Stimulated activated CD8-positive, alpha-beta memory T cell treated with anti-CD3 and anti-CD28 coated beads, Interleukin-4, amount 100 ng/mL, for 4 hours (primary cell): Measurements from ENCODE around the gene GRIK3.

Experiments
- DNase-seq, 2 donors: peaks; one replicate each; pipeline ENCODE4 v3.0.0-alpha.2; 2020; ENCODE audit warnings: low read depth in 2 of 2, low spot score in 1 of 2

The GRIK3 gene

DNA sequence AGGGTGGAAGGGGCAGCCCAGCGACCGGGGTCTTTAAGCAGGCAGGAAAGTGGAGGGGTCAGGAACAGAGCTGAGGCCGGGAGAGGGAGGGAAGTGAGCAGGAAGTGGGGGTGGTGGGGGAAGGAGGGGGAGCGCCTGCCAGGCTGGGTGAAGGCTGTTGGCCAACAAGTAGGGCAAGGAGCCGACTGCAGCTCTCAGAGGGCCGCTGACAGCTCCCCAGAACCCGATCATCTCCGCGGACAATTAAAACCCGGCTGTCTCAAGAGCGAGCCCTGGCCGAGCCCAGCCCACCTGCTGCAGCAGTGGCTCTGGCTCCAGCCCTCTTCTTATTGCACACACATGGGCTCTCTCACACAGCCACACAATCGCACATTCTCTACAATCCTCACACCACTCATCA is 51.6 kb downstream of the GRIK3 start:
- no peak for DNase-seq

DNA sequence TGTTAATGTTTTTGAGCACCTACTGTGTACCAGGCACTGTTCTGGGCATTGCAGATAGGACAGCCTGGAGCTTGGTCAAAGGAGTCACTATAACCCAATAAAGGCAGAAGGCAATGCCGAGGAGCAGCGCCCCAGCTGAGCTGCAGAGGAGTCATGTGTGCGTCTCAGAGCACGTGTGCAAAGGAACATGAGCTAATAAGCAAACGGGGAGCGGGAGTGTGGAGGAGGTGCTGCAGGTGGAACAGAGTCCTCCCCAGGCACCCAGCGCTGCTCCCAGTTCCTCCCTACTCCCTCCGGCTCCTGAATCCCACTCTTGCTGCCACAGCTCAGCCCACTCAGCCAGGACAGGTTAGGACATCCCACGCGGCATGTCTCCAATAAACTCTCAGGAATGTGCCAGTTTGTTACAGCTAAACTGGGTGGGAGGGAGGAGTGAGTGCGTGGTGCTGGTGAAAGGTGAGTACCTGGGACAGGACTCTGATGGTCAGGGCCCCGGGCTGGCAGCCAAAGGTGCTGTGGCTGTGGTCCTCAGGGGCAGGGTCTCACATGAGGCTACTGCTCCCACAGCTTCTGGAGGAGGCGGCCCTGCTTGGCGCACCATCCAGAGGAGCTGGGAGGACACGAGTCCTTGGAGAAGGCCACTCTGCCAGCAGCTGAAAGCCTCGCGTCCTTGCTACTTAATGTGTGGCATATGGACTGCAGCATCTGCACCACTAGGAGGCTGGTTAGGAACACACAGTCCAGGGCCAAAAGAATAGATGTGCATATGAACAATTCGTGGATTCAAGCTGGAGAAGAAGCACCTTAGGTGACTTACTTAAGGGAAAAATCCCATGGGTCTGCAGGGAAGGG is 52.3 kb downstream of the GRIK3 start:
- no peak for DNase-seq

DNA sequence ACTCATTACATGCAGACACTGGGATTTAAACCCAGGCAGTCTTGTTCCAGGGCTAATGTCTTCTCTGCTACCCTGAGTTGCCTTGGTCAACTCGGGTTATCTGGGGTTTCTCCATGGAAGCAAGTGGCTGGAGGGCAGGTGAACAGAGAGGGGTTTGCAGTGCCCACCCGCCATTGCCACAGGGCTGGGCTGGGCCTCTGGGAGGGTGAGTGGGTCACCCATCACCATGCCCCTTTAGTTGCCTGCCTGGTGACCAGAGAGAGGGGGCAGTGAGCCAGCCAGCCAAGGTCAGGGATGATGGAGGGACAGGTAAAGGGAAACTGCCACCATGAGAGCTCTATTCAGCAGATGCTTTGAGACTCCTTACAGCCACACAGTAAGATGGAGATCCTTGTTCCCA is 53.2 kb downstream of the GRIK3 start:
- no peak for DNase-seq

DNA sequence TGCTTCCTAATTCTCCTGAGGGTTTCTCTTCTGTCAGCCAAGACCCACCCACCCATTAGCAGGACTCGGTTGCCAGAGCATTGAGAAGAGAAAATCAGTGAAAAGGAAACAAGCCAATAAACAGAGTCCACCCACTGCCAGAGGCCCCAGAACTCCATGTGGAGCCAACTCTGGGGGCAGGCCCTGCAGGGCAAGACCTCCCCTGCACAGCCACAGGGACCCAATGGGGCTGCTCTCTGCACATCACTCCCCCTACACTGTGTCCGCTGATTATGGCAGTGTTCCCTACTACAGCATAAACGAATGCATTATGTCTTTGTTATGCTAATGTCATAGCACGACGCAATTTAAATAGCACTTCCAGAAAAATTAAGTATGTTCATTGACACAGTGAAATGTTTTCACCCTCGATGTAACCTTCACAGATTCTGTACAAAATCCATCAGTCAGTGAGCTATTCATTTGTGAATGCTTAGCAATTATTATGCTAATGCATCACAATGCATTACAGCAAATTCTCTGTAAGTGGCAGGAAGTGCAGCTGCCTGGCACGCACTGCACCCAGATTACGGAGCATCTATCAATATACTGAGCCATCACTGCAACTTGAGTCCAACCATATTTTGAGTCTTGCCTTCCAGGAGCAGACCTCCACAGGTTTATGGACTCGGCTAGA is 56.4 kb downstream of the GRIK3 start:
- no peak for DNase-seq

DNA sequence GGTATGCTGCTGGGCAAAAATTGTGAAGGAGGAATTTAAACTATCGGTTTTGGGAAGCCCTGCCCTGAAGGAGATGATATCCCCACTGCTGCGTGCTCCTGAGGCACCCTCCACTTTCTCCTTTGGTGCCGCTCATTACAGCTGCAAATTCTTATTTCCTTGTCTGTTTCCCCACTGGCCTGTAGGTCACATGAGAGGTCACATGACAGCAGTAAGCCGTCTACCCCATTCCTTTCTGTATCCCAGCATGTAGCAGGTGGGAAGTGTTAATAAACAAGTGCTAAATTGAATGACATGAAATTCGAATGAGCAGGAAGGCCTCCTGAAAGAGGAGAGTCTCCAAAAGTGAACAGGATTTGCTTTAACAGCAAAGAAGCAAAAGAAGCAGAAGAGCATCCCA is 58.7 kb downstream of the GRIK3 start:
- DNase-seq = no peak

DNA sequence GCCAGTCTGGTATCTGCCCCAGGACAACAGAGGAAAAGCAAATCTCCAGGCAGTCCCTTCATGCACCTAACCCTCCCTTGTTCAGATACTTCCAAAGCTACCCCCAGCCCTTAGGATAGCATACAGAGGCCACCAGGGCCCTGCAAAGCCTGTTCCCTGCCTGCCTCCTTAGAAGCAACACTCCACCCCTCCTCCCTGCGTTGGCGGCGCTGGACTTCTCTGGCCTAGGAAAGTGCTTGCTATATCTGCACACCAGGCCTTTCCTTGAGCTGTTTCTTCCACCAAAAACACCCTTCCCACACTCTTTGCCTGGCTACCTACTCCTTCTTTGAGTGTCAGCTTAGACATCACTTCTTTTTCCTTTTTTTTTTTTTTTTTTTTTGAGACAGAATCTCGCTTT is 61.3 kb downstream of the GRIK3 start:
- no peak for DNase-seq

DNA sequence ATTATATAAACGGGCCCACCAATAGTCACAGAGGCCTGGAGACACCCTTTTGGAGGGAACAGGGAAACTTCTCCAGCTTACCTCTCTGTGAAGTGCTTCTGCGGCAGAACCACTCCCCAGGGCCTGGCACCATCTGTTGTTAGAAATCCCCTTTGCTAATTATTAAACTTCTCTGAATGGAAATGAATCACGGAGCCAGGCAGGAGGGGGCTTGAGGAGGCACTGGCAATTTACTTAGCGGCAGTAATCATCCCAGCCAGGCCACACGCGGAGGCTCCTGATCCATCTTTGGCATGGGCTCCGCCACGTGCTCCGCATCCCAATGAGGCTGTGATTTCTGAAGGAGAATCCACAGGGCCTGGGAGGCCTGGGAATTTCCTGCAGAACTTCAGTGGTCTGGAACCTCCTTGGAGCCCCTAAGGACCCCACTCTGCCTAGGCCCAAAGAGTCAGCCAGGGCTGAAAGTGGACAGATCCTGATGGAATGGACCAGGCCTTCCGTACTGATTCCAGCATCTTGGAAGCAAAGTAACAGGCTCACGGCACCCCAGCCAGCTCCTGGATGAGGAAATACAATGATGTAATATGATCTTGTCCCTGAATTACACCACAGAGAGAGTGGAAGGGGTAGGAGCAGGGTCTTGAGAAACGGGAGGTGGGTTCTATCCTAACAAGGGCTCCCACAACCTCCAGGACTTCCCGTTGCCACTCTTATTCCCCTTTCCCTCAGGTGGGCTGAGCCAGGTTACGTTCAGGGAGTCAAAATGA is 62.3 kb downstream of the GRIK3 start:
- DNase-seq = no peak

DNA sequence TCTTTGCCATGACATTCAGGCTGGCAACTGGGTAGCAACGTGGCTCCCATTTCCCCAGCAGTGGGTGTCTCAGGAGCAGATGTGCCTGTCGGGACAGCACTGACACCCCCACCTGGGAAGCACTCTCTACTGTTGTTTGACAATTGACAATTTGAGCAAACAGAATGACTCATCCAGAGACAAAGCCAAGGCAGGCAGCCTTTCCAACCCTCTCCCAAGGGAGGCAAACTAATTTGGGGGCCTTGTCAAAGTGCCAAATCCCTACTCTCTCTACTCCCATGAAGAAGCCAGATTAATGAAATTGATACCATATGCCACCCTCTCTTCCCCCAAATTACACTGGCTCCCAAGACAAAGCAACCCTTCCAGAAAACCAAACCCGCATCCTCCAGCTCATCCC is 65.6 kb downstream of the GRIK3 start:
- no peak for DNase-seq

DNA sequence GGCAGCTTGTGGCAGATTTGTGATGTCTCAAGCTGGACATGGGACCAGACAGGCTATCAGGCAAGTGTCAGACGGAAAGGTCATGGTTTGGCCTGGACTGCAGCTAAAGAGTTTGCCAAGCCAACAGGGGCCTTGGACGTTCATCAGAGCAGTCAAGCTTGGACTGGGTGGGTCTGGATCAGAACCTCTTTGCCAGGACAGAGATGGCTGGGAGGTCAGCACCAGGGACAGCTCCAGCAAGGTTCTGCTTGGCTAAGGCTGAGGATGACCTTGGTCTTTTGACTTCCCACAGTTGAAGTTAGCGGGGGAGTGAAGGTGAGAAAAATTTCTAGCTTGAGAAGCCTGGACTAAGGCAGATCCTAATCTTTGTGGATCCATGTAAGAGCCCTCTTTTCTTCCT is 68.1 kb downstream of the GRIK3 start:
- DNase-seq = no peak

DNA sequence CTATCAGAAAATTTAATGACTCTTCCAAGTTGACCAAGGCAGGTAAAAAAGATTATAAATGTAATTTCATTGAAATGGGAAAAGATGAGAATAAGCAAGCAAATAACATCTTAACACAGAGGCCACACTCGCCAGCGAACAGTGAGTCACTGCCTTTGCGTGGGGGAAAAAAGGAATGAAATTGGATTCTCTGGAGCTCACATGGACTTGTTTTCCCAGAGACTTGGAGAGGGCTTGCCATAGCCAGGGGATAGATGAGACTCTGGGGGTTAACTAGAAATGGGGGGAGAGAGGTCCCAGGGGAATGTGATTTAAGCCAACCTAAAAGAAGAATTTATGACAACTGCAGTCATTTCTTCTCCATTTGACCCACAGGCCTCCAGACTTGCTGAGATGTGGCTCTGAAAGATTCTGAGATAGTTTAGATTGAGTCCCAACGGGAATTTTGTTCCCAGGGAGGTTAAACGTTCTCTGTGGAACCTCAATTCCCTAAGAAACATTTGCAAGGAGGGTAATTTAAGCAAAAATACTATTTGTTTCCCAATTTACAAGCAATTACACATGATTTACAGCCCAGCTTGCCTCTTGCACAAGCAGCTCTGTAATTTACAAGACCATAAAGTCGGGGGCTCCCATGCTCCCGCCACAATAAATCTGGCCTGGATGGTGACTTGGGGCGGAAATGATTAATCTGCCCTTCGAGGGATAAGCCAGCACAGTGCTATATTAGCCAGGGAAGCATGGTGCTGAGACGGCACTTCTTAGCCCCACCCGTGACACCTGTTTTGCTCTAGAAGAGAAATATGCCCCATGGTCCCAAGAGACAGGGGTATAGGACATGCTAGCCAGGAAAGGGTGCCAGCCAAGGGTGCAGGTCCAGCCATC is 68.8 kb downstream of the GRIK3 start:
- no peak for DNase-seq

DNA sequence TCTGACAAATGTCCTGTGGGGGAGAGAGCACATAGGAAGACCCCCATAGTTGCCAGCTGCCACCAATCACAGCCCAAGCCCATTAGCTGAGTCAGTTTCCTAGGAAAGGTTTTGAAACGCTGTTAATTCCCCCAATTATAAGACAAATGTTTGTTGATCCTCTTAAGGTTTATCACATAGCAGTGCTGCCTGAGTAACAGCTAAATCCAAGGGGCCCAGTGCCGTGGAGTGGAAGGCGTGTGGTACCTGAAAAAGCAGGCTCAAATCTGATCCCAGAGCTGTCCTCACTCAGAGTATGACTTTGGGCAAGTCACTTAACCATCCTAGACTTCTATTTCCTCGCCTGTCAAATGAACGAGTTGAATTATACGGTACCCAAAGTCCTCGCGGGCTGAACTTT is 69.5 kb downstream of the GRIK3 start:
- no peak for DNase-seq

DNA sequence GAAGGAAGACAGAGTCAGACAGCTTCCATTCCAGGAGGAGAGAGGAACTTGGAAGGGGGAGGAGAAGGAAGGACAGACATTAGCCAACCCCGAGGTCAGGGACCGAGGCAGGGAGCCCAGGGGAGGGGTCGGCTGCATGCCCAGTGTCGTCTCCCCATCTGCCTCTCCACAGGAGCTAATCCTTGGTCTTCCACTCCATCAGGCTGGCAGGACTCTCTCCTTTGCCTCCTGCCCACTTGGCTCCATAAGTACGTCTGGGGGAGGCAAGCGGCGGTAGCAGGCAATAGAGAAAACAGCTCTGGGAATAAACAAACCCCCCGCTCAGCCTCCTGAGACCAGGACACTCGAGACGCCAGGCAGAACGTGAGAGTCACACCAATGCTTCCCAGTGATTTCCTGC is 71.3 kb downstream of the GRIK3 start:
- DNase-seq = no peak

DNA sequence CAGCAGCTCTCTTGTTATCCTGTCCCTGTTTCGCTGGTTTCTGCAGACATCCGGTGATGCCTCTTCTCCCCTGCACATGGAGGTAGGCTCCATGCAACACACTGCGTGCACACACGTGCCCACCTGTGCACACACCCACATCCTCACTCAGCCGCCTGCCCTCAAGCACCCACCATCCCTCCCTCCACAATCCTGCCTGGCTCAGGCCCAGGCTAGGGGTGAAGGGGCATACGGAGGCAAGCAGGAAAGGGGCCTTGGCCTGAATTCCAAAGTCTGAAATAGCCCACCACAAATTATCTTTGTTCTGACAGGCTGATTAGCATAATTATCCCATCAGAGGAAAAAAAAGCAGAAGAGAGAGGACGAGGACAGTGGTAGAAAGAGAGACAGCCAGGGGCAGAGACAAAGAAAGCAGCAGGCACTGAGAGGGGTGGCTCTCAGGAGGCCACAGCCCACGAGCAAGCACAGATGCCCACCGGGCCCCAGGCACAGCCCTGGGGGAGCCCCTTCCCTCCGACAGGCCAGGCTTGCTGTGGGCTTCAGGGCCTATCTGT is 73.2 kb downstream of the GRIK3 start:
- DNase-seq = no peak

DNA sequence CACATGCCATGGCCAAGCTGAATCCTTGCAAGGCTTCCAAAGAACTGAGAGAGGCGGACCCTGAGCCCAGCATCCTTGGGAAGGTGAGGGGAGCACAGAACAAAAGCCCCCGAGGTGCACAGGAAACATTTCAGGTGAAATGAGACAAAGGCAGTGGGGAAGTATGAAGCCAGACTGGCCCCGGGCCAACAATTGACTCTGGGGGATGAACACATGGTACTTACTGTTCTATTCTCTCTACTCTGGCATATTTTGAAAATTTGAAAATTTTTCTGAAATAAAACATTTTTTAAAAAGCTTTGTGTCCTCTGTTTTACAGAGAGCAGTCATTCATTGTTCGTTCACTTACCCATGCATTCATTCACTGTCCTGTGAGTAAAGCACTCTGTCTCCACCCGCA is 77.7 kb downstream of the GRIK3 start:
- no peak for DNase-seq

DNA sequence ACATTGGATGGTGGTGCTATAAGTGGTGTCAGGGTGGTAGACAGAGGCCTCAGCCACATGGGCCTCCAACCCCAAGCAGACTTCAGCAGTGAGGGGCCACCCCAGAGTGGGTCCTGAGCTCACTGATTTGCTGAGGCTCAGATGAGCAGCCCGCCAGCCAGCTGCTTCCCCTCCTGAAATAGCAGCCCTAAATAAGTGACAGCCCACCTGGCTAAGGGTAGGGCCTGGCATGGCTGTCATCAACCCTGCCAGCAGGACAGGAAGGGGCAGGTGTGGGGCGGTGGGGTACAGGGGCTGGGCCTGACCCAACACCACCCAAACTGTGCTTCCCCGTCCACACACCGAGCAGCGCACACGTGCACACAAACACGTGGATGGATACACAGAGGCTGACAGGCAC is 79.3 kb downstream of the GRIK3 start:
- DNase-seq = no peak

DNA sequence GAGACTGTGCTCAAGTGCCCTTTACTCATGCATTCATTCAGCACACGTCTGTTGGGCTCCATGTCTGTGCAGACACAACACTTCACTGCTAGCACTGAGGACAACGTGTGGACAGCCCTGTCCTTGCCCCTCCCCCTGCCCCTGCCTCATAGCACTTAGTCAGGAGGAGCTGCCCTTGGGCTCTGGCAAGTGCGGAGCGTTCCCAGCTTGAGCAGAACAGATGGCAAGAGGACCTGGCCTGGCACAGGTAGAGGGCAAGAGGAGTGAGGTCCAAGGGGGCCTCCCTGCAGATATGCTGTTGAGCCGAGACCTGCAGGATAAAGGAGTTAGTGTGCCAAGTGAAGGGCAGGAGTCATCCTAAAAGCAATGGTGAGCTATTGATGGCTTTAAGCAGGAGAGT is 81.3 kb downstream of the GRIK3 start:
- no peak for DNase-seq

DNA sequence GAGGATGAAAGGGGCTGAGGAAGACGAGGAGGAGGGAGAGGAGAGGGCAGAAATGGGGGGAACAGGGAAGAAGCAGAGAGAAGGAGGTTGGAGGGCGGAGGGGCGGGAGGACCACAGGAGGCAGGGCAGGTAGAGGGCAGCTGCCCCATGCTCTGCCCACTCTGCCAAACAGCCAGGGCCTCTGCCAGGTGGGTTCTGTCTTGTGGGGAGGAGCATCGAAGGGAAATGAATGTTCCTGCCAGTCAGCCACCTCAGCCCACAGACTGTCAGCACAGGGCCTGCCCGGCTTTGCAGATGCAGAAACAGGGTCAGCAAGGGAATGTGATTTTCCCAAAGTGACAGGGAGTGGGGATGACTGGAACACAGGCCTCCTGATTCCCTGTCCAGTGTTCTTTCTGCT is 82.6 kb downstream of the GRIK3 start:
- no peak for DNase-seq

DNA sequence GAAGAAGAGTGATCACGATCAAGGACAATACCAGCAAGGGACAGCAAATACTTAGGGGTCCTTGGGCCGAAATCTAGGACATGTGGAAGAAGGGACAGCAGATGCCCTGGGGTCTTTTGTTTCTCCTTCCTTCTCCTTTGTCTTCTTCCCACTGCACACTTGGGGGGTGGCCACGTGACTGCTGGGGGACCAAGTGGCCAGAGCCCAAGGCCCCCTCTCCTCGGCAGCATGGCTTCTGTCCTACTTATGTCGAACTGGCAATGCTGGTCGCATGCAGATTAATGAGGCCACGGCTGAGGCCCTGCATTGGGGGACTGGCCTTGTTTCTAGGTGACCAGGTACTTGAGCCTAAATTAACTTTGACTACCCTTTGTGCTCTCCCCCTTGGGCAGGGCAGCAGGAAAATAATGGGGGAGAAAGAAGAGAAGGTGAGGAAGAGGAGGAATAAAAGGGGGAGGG is 83.0 kb downstream of the GRIK3 start:
- DNase-seq = no peak

DNA sequence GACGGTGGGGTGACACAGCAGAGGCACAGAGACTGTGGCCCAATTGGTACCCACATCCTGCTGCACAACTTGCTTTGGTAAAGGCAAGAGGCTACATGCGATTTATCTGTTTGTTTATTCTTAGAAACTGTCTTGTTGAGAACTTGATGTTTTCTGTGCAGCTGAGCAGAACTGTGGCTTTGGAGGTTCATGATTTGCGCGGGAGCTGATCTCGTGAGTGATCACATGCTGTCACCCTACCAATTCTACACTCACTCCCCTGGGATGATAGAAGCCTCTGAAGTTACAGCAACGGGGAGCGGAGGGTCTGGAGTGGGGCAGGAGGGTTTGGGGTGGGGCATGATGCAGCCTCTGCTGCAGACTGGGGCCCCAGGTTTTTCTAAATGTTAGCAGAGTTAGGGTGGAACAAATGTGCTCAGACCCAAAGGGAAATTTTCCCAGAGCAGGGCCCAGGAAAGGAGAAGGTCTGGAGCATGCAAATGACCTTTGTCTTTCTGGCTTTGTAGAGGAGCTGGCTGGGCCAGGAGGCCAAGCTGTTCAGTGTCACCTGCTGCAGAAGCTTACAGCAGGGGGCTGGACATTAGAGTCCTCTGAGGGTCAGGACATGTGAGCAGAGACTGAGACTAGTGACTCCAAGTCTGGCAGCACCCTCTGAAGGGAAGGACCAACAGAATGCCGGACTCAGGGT is 83.6 kb downstream of the GRIK3 start:
- DNase-seq = no peak

DNA sequence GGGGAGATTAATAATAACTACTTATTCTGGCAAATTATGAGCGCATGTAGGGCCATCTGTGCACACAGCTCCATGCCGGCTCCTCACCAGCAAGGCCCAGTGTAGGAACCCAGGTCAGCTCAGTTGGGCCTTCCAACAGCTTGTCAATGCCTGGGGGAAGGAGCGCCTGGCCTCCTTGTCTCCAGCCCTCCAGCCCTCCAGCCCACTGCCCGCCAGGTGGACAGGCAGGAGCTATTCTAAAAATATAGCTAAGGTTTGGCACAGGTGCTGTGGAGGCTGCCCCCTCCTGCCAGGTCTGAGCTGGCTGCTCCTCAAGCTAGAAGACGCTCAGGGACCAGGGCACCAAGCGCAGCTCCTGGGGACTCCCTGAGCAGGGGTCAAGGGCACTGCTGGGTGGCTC is 85.7 kb downstream of the GRIK3 start:
- no peak for DNase-seq
